GM11168 (cell line): ENCODE data around the gene TEKTIP1.
"Not testable (repeated sequence)": the region's sequence is repeated elsewhere in the genome, so short reads cannot be mapped to it uniquely, and the experiment has no call there.

Experiments
- in situ Hi-C: fragments of 300-500 bp; cut with MboI; formaldehyde crosslinking; loops from one replicate; pipeline ENCODE4 v1.12.0; 2022; ENCODE audit warnings: low sequenced_read_pairs; ENCODE audit not compliant: unreplicated experiment

TEKTIP1 gene

DNA sequence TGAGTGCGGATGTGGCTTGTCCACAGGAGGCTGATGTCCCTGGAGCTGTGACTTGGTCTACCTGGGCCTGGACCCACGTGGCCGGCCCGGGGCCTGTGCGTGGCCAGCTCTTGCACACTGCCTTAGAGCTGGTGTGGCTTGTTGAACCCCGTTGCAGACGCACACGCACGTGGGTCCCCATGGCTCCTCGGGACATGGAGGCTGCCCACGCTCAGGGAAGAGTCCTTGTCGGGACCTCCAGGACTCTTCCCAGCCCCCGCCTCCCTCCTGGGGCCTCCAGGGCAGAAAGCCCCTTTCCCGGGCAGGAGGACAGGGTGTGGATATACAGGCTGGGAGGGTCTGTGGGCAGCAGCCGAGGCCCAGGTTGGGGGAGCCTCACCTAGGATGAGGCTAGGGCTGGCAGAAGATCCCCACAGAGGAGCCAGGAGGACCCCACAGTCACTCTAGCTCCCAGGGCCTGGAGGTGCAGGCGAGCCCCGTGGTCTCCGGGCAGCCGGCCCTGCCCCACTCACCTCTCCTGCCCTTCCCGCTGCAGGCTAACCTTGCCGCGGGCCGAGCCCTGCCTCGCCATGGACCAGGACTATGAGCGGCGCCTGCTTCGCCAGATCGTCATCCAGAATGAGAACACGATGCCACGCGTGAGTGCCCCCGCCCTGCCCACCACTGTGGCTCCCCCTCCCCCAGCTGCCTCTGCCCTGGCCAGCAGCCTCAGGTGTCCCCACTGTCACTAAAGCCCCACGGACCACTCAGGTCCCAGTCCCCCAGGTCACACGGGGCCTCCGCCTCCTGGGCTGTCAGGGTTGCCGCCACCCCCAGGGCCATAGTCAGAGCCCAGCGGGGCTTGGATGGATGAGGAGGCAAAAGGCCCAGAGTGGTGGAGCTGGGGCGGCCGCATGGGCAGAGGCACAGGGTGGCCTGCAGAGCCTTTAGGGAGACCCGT, 16.3 kb upstream of the TEKTIP1 start:
- in situ Hi-C loops = no loop called here

DNA sequence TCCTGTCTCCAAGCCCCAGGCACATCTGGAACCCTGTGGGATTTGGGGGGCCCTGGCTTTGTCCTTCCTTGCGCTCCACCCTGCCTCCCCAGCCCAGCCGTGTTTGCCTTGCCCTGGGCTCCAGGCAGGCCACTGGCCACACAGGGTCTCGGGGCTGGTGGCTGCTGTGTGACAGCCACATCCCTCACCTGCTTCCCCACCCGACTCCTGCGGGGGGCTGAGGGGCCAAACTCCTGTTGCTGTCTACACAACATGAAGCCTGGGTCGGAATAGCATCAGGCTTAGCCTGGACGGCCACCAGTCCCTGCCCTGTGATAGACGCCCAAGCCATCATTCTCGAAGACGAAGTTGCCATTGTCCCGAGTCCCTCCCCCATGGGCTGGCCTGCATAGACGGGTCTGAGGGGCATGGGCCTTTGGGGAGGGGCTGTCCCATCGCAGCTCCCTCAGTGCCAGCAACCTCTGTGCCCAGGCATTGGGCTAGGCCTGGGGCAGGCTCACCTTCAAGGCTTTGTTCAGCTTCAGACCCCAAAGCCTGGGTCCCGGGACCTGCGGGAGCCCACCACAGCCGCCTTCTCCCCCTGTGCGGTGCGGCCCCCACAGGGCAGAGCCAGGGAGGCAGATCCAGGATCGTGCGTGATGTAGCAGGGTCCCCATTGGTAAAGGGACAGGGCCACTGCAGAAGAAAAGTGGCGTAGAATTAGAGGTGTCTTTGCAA, 15.5 kb upstream of the TEKTIP1 start:
- in situ Hi-C loops = no loop called here

- in situ Hi-C loops = no loop called here
Observed at GRCh38 chr19:3524078-3524842, 14.7 kb upstream of the TEKTIP1 start.

DNA sequence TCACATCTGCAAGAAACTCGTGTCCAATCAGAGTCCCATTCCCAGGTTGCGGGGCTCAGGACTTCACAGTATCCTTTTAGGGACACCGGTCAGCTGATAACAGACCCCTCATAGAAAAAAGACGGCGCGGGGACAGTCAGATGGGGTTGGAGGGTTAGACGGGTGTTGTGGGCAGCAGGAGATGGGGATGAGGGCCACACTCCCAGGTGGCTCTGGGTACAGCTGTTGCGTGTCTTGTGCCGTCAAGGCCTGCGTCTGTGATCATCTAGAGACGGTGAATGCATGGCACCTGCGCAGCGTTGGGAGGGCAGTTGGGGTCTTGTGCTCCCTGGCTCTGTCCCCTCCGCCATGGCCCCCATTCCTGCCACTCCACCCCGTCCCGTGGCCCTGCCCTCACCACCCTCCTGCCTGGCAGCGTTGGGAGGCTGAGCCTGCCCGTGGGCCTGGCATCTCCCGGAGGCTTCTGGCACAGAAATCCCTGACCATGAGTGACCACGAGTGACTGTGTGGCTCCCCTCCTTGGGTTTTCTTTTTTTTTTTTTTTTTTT, 14.0 kb upstream of the TEKTIP1 start:
- in situ Hi-C loops = no loop called here

- in situ Hi-C loops = no loop called here
Observed at GRCh38 chr19:3526507-3527237, 12.3 kb upstream of the TEKTIP1 start.

GRCh38 chr19:3527238-3527910, 11.6 kb upstream of the TEKTIP1 start:
- in situ Hi-C loops = no loop called here

DNA sequence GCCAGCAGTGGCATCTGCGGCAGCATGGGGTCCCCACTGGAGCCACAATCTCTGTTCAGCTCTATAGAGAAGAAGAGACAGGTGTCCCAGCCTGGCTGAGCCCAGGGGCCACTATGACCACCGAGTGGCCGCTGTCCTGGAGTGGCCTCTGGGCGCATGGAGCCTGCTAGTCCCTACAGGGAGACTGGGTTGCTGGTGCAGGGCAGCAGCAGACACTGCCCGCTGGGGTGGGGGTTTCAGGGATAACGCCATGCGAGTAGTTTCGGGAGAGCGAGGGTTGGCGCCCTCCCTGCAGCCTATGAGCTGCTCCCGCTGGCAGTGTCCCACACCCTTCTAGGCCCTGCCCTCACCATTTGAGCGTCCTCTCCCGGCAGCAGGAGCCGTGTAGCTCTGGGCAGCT, 10.9 kb upstream of the TEKTIP1 start:
- in situ Hi-C loops = no loop called here

DNA sequence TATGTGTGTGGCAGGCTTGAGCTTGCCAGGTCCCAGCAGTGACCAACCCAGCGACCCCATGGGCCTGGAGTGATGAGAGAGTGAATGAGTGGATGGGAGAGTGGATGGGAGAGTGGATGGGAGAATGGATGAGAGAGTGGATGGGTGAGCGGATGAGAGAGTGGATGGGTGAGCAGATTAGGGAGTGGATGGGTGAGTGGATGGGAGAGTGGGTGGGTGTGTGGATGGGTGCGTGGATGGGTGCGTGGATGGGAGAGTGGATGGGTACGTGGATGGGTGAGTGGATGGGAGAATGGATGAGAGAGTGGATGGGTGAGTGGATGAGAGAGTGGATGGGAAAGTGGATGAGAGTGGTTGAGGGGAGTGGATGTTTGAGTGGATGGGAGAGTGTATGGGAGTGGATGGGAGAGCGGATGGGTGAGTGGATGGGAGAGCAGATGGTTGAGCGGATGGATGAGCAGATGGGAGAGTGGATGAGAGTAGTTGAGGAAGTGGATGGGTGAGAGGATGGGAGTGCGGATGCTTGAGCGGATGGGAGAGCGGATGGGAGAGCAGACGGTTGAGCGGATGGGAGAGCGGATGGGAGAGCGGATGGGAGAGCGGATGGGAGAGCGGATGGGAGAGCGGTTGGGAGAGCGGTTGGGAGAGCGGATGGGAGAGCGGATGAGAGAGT, 10.3 kb upstream of the TEKTIP1 start:
- in situ Hi-C loops = no loop called here

GRCh38 chr19:3529299-3529698, 9.7 kb upstream of the TEKTIP1 start:
- in situ Hi-C loops = not testable (repeated sequence)

DNA sequence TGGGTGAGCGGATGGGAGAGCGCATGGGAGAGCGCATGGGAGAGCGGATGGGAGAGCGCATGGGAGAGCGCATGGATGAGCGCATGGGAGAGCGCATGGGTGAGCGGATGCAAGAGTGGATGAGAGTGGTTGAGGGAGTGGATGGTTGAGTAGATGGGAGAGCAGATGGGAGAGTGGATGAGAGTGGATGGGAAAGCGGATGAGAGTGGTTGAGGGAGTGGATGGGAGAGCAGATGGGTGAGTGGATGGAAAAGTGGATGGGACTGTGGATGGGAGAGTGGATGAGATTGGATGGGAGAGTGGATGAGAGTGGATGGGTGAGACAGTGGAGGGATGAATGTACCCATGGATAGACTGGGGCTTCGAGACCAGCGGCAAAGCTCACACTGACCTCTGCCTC, 8.6 kb upstream of the TEKTIP1 start:
- in situ Hi-C loops = no loop called here

DNA sequence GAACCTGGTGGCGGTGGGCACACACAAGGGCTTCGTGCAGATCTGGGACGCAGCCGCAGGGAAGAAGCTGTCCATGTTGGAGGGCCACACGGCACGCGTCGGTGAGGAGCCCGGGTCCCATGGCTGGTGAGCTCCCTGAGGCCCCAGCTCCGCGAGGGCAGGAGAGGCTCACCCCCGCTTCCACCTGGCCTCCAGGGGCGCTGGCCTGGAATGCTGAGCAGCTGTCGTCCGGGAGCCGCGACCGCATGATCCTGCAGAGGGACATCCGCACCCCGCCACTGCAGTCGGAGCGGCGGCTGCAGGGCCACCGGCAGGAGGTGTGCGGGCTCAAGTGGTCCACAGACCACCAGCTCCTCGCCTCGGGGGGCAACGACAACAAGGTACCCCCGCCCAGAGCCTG, 7.3 kb upstream of the TEKTIP1 start:
- in situ Hi-C loops = no loop called here

DNA sequence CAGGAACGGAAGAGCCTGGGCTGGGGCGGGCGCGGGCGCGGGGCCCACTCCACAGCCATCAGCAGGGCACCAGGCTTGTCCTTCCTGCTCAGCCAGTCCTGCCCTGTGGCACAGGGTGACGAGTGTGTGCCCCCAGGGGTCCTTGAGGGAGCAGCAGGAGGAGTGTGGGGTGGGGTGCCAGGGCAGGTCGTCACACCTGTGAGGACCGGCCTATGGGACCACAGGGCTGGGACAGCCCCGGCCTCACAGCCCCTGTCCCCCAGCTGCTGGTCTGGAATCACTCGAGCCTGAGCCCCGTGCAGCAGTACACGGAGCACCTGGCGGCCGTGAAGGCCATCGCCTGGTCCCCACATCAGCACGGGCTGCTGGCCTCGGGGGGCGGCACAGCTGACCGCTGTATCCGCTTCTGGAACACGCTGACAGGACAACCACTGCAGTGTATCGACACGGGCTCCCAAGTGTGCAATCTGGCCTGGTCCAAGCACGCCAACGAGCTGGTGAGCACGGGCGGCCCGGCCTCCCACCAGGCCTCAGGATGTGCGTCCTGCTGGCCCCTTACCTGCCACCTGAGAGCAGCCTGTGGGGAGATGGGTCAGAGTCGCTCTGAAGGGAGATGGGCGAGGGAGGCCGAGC, 6.7 kb upstream of the TEKTIP1 start:
- in situ Hi-C loops = no loop called here

DNA sequence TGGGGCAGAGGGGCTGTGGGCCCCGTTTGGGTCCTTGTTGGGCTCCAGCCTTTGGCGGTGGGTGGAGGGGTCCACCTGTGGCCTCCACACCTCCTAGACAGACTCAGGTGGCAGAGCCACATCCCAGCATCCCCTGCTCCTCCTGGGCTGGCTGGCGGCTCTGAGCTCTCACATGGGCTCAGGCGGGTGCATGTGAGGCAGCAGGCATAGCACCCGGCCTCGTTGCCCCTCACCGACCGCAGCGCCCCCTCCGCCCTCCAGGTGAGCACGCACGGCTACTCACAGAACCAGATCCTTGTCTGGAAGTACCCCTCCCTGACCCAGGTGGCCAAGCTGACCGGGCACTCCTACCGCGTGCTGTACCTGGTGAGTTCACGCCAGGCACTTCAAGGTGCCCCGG, 5.9 kb upstream of the TEKTIP1 start:
- in situ Hi-C loops = no loop called here

GRCh38 chr19:3533563-3534216, 5.3 kb upstream of the TEKTIP1 start:
- in situ Hi-C loops = no loop called here

- in situ Hi-C loops = no loop called here
Observed at GRCh38 chr19:3534375-3535234, 4.4 kb upstream of the TEKTIP1 start.

- in situ Hi-C loops = no loop called here
Observed at GRCh38 chr19:3535235-3535535, 3.8 kb upstream of the TEKTIP1 start.

- in situ Hi-C loops = no loop called here
Observed at GRCh38 chr19:3535563-3535965, 3.4 kb upstream of the TEKTIP1 start.
